SHP77 treated with DMSO at 0.1 percent for 48 hours (cell line): ENCODE measurements around the gene CSPG4.
"Not testable (repeated sequence)": the region's sequence is repeated elsewhere in the genome, so short reads cannot be mapped to it uniquely, and the experiment has no call there.

Source experiments
- DNase-seq: peaks from one replicate; lab custom pipeline; 2025; lab: John Stamatoyannopoulos, UW

CSPG4 gene

GRCh38 chr15:75712668-75713337 is at the start of gene CSPG4:
CSPG4 (minus strand) TSS chr15:75712848; CDS start chr15:75712755, 93 bp downstream.
- DNase-seq = no peak

- DNase-seq = not testable (repeated sequence)
These were observed 49.7 kb upstream of the CSPG4 start for GRCh38 chr15:75762357-75762718.

- DNase-seq = no peak
These were observed 49.1 kb upstream of the CSPG4 start for GRCh38 chr15:75761446-75762356.

GRCh38 chr15:75760704-75761435 is 48.2 kb upstream of the CSPG4 start:
- DNase-seq = no peak

- DNase-seq = not testable (repeated sequence)
These were observed 47.5 kb upstream of the CSPG4 start for GRCh38 chr15:75760131-75760520.

GRCh38 chr15:75759416-75760130 is 46.9 kb upstream of the CSPG4 start:
- DNase-seq = no peak

GRCh38 chr15:75758071-75758872 is 45.6 kb upstream of the CSPG4 start:
- DNase-seq = peak; percentile 83

GRCh38 chr15:75754871-75755270 is 42.2 kb upstream of the CSPG4 start:
- not testable (repeated sequence) for DNase-seq

- DNase-seq = no peak
These were observed 40.5 kb upstream of the CSPG4 start for GRCh38 chr15:75753145-75753544.

- DNase-seq = no peak
These were observed 39.2 kb upstream of the CSPG4 start for GRCh38 chr15:75751891-75752290.

- DNase-seq = no peak
These were observed 38.6 kb upstream of the CSPG4 start for GRCh38 chr15:75751116-75751875.

- DNase-seq = no peak
These were observed 37.8 kb upstream of the CSPG4 start for GRCh38 chr15:75750261-75751050.

- no peak for DNase-seq
These were observed 37.2 kb upstream of the CSPG4 start for GRCh38 chr15:75749820-75750219.

- DNase-seq = not testable (repeated sequence)
These were observed 36.2 kb upstream of the CSPG4 start for GRCh38 chr15:75748882-75749281.

- DNase-seq = not testable (repeated sequence)
These were observed 34.5 kb upstream of the CSPG4 start for GRCh38 chr15:75747121-75747520.

- DNase-seq = no peak
These were observed 32.7 kb upstream of the CSPG4 start for GRCh38 chr15:75745305-75745704.

GRCh38 chr15:75742346-75742745 is 29.7 kb upstream of the CSPG4 start:
- not testable (repeated sequence) for DNase-seq

- DNase-seq = no peak
These were observed 27.1 kb upstream of the CSPG4 start for GRCh38 chr15:75739791-75740190.

- DNase-seq = peak; percentile 56
These were observed 26.1 kb upstream of the CSPG4 start for GRCh38 chr15:75738647-75739325.
